ENCODE results near the gene CST9L.

The CST9L gene

GRCh38 chr20:23551786-23552185 lies 16.5 kb downstream of the CST9L start:
- Histone ChIP-seq H3K4me3 (ENCODE audit: low read depth in 1 of 2, low read length in 1 of 2) (no peak overlapping the region), H3K27ac (no peak overlapping the region), H3K9me3 (no peaks in the 10 kb centered on the region), H3K27me3 (no peaks in the 10 kb centered on the region), H3K36me3 (no peaks in the 10 kb centered on the region), H3K4me1 (ENCODE audit: control insufficient read depth in 1 of 2, insufficient read depth in 1 of 2, low read depth in 1 of 2, low read length in 1 of 2) (no peaks in the 10 kb centered on the region)
- no peak for TF ChIP-seq CTCF (IDR thresholded peaks at IDR 0.05)

DNA sequence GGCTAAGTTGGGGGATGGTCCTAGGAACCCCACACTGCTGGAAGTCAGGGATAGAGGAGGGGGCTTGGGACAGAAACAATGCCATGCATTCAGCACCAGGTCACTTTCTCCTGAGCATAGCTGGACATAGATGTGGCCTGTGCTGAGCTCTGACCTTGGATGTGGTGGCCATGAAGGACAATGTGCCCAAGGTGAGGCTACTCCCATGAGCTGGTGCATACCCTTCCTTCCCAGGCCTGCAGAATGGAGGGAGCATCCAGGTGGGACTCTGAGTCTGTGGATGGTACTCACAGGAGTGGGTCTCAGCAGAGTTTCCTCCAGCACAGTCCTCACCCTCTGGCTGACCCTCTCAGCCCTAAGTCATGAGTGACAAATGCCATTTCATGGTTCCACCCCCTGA lies 16.9 kb downstream of the CST9L start:
- no peak overlapping the region for H3K4me3 ChIP-seq (ENCODE audit: low read depth in 1 of 2, low read length in 1 of 2)
- no peak overlapping the region for H3K27ac ChIP-seq
- no peaks in the 10 kb centered on the region for H3K36me3 ChIP-seq
- TF ChIP-seq CTCF (IDR thresholded peaks at IDR 0.05) = no peak
- no peaks in the 10 kb centered on the region for H3K4me1 ChIP-seq (ENCODE audit: control insufficient read depth in 1 of 2, insufficient read depth in 1 of 2, low read depth in 1 of 2, low read length in 1 of 2)
- no peaks in the 10 kb centered on the region for H3K27me3 ChIP-seq
- no peaks in the 10 kb centered on the region for H3K9me3 ChIP-seq

- no peaks in the 10 kb centered on the region for H3K27me3 ChIP-seq
- no peaks in the 10 kb centered on the region for H3K36me3 ChIP-seq
- H3K4me3 ChIP-seq (ENCODE audit: low read depth in 1 of 2, low read length in 1 of 2) = no peak overlapping the region
- no peak overlapping the region for H3K27ac ChIP-seq
- H3K9me3 ChIP-seq = no peaks in the 10 kb centered on the region
- no peaks in the 10 kb centered on the region for H3K4me1 ChIP-seq (ENCODE audit: control insufficient read depth in 1 of 2, insufficient read depth in 1 of 2, low read depth in 1 of 2, low read length in 1 of 2)
- no peak for TF ChIP-seq CTCF (IDR thresholded peaks at IDR 0.05)
Observed at GRCh38 chr20:23550227-23550626, 18.1 kb downstream of the CST9L start.

DNA sequence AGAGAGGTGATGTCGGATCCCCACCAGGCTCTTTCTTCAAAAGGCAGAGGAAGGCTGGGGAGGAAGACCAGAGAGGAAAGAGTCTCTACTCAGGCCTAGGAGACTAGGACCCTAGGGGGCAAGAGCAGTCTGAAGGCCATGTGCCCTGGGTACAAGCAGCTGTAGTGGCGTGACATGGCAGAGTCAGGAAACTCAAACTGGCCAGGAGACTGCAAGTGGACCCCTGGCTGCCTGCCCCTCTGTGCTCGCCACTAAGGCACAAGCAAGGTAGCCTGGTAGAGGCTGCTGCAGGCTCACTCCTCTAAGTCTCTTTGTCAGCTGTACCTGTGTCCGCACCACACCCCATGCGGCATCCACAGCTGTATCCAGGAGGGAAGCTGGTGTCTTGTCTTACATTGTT lies 19.9 kb downstream of the CST9L start:
- Histone ChIP-seq H3K9me3 (no peaks in the 10 kb centered on the region), H3K27me3 (no peaks in the 10 kb centered on the region), H3K27ac (no peak overlapping the region), H3K4me3 (ENCODE audit: low read depth in 1 of 2, low read length in 1 of 2) (no peak overlapping the region), H3K4me1 (ENCODE audit: control insufficient read depth in 1 of 2, insufficient read depth in 1 of 2, low read depth in 1 of 2, low read length in 1 of 2) (no peaks in the 10 kb centered on the region), H3K36me3 (no peaks in the 10 kb centered on the region)
- no peak for TF ChIP-seq CTCF (IDR thresholded peaks at IDR 0.05)

DNA sequence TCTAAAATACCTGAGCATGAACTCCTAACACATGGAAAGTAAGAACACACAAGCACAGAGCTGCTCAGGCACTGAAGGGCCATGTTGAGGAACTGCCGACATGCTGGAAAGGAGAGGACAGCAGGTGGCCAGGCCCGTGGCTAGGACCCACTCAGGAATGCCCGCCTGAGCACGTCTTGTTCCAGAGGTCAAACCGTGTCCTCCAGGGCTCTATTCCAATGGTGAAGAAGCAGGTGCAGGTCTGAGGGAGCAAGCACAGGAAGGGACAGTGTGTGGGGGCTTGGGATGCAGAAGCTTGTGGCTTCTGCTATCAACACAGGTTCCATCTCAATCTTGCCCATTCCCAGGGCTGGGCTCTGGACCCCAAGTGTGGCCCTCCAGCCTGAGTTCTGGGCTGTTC lies 20.7 kb downstream of the CST9L start:
- H3K9me3 ChIP-seq = no peaks in the 10 kb centered on the region
- TF ChIP-seq CTCF (IDR thresholded peaks at IDR 0.05) = no peak
- no peak overlapping the region for H3K27ac ChIP-seq
- no peaks in the 10 kb centered on the region for H3K36me3 ChIP-seq
- H3K4me3 ChIP-seq (ENCODE audit: low read depth in 1 of 2, low read length in 1 of 2) = no peak overlapping the region
- H3K27me3 ChIP-seq = no peaks in the 10 kb centered on the region
- no peaks in the 10 kb centered on the region for H3K4me1 ChIP-seq (ENCODE audit: control insufficient read depth in 1 of 2, insufficient read depth in 1 of 2, low read depth in 1 of 2, low read length in 1 of 2)

Measured in neutrophil (primary cell).